ENCODE results near the gene TRIM69.
A peak's percentile ranks its signal among the peaks of the same experiment; 100 is the strongest.
"Not testable (repeated sequence)": the region's sequence is repeated elsewhere in the genome, so short reads cannot be mapped to it uniquely, and the experiment has no call there.

Gene TRIM69

GRCh38 chr15:44736181-44736765 is at the start of gene TRIM69:
TSS of gene TRIM69 (plus strand) at chr15:44736528. CDS start at chr15:44736705, 177 bp downstream.
- no peak for DNase-seq
- in situ Hi-C loops (cut with MboI; ENCODE audit: low pct_unique_long_range_greater_than_20kb, low sequenced_read_pairs), result loop anchor here (25.0 kb wide), 1 partner anchor 149 kb away; no protein-coding TSS in a partner anchor

GRCh38 chr15:44689318-44689717 is 47.0 kb upstream of the TRIM69 start:
- DNase-seq; in situ Hi-C loops (cut with MboI; ENCODE audit: low pct_unique_long_range_greater_than_20kb, low sequenced_read_pairs): not testable (repeated sequence)

- in situ Hi-C loops (cut with MboI; ENCODE audit: low pct_unique_long_range_greater_than_20kb, low sequenced_read_pairs), result not testable (repeated sequence)
- DNase-seq, result peak; percentile 61
These were observed 46.1 kb upstream of the TRIM69 start for GRCh38 chr15:44690245-44690644.

GRCh38 chr15:44692659-44693058 is 43.7 kb upstream of the TRIM69 start:
- no peak for DNase-seq
- in situ Hi-C loops (cut with MboI; ENCODE audit: low pct_unique_long_range_greater_than_20kb, low sequenced_read_pairs), result no loop called here

- no peak for DNase-seq
- in situ Hi-C loops (cut with MboI; ENCODE audit: low pct_unique_long_range_greater_than_20kb, low sequenced_read_pairs), result no loop called here
These were observed 41.9 kb upstream of the TRIM69 start for GRCh38 chr15:44694416-44694815.

GRCh38 chr15:44695294-44695693 is 41.0 kb upstream of the TRIM69 start:
- no peak for DNase-seq

GRCh38 chr15:44697014-44697413 is 39.3 kb upstream of the TRIM69 start:
- in situ Hi-C loops (cut with MboI; ENCODE audit: low pct_unique_long_range_greater_than_20kb, low sequenced_read_pairs), result no loop called here
- no peak for DNase-seq

More at GRCh38 chr15:44695294-44695693, 41.0 kb upstream of the TRIM69 start:
- in situ Hi-C loops (cut with MboI; ENCODE audit: low pct_unique_long_range_greater_than_20kb, low sequenced_read_pairs), result no loop called here

- in situ Hi-C loops (cut with MboI; ENCODE audit: low pct_unique_long_range_greater_than_20kb, low sequenced_read_pairs), result no loop called here
- peak; percentile 57 for DNase-seq
These were observed 37.7 kb upstream of the TRIM69 start for GRCh38 chr15:44698641-44699040.

- in situ Hi-C loops (cut with MboI; ENCODE audit: low pct_unique_long_range_greater_than_20kb, low sequenced_read_pairs); DNase-seq: not testable (repeated sequence)
These were observed 35.7 kb upstream of the TRIM69 start for GRCh38 chr15:44700676-44701075.

GRCh38 chr15:44705986-44706385 is 30.3 kb upstream of the TRIM69 start:
- DNase-seq, result no peak
- in situ Hi-C loops (cut with MboI; ENCODE audit: low pct_unique_long_range_greater_than_20kb, low sequenced_read_pairs), result no loop called here

GRCh38 chr15:44706401-44706800 is 29.9 kb upstream of the TRIM69 start:
- in situ Hi-C loops (cut with MboI; ENCODE audit: low pct_unique_long_range_greater_than_20kb, low sequenced_read_pairs), result no loop called here
- no peak for DNase-seq

- in situ Hi-C loops (cut with MboI; ENCODE audit: low pct_unique_long_range_greater_than_20kb, low sequenced_read_pairs), result no loop called here
- no peak for DNase-seq
These were observed 29.2 kb upstream of the TRIM69 start for GRCh38 chr15:44706946-44707636.

GRCh38 chr15:44710236-44711095 is 25.9 kb upstream of the TRIM69 start:
- DNase-seq, result peak; percentile 81
- in situ Hi-C loops (cut with MboI; ENCODE audit: low pct_unique_long_range_greater_than_20kb, low sequenced_read_pairs), result no loop called here

GRCh38 chr15:44711096-44711742 is 25.1 kb upstream of the TRIM69 start, which contains the start of the genes B2M and PATL2:
TSS of gene B2M (plus strand) at chr15:44711517. CDS start at chr15:44711547, 30 bp downstream.
TSS of gene PATL2 (minus strand) at chr15:44711323. CDS start at chr15:44676490, 34,833 bp downstream.
- in situ Hi-C loops (cut with MboI; ENCODE audit: low pct_unique_long_range_greater_than_20kb, low sequenced_read_pairs), result no loop called here
- peak; percentile 98 for DNase-seq

GRCh38 chr15:44711743-44712345 is 24.5 kb upstream of the TRIM69 start:
- in situ Hi-C loops (cut with MboI; ENCODE audit: low pct_unique_long_range_greater_than_20kb, low sequenced_read_pairs), result no loop called here
- peak; percentile 55 for DNase-seq

GRCh38 chr15:44712346-44713005 is 23.9 kb upstream of the TRIM69 start:
- DNase-seq, result peak; percentile 91
- in situ Hi-C loops (cut with MboI; ENCODE audit: low pct_unique_long_range_greater_than_20kb, low sequenced_read_pairs), result no loop called here

GRCh38 chr15:44713006-44713966 is 23.0 kb upstream of the TRIM69 start:
- peak; percentile 41 for DNase-seq

More at GRCh38 chr15:44713006-44713966, 23.0 kb upstream of the TRIM69 start:
- in situ Hi-C loops (cut with MboI; ENCODE audit: low pct_unique_long_range_greater_than_20kb, low sequenced_read_pairs), result no loop called here
